ENCODE data around the gene MACROH2A1.

Gene MACROH2A1

DNA sequence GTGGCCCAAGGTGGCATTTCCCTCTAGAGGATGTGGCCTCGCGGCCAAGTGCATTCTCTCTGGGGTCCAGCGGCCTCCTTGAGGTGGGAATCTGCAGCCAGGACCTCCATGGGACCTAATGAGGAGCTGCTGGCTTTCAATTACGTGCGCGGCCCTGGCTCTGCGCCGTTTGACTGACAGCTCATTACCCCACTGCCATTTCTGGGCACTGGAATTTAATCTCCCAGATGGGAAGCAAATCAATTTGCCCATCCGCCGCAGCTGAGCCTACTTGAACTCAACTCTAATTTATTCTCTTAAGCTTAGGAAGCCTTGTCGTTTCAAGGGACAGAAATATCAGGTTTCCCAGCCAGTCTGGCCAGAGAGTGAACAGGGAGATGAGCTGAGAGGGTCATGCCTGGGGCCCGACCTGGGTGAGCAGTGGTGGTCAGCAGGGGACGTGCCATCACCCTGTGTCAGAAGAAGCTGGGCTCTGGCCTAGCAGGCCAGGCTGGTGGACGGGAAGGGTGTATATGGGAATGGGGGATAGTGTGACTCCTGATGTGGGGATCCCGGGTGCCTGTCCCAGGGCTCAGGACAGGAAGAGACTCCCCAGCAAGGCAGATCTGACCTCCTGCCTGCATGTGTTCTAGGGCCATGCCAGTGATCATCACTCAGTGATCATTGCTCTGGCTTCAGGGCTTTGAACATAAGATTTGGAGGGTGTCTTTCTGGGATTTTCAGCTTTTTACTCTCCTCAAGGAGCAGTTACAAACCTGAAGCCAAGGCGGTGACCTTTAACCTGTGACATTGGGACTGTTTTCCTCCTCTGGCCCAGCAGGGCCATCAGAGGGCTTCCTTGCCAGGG, 69.7 kb downstream of the MACROH2A1 start:
- no peak for DNase-seq

DNA sequence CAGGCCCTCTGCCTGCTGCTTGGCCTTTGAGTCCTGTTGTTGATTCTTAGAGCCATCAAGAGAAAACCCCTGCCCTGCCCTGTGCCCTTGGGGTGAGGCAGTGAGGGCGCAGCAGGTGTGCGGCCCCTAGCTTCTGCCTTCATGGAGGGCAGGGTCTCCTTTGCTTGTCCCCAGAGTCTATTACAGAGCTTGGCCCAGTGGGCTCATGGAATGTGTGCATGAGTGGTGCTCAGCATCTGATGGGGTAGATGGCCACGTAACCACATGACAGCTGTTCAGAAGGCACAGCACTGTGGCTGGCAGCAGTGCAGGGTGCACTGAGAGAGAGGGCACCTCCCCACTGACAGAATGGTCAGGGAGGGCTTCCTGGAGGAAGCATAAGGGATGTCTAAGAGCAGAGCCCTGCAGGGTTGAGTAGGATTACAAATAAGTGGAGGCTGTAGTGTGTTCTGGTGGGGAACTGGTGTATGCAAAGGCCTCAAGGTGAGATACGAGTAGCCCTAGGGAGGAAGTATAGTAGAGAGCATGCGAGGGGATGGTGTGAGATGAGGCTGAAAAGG, 70.8 kb downstream of the MACROH2A1 start:
- DNase-seq = no peak

DNA sequence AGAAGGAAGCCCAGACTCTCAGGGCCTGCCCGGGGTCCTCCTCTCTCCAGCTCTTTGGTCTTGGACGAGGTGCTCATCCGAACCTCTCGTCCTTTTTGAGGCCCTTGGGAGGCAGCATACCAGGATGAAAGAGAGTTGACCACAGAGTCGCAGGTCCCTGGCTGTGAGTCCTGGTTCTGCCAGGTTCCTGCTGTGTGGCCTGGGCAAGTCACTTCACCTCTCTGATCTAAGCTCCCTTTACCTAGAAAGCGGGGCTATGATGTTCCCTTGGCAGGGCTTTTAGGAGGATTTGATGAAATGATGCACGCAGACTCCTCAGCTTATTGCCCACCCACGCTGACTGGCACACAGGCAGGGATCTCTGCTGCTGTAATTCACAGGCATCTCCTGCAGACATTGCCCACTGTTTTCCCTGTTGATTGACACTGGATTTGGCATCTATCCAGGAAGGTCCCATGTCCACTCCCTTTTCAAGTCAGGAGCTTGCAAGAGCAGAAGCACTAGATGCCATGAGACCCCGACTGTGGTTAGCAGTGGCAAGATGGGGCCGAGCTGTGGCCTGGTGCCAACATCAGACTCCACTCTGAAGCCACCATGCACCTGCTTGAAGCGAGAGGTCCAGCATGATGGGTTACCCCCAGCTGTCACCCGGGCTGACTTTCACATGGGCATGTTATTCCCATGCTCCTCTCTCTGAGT, 71.5 kb downstream of the MACROH2A1 start:
- DNase-seq = no peak

DNA sequence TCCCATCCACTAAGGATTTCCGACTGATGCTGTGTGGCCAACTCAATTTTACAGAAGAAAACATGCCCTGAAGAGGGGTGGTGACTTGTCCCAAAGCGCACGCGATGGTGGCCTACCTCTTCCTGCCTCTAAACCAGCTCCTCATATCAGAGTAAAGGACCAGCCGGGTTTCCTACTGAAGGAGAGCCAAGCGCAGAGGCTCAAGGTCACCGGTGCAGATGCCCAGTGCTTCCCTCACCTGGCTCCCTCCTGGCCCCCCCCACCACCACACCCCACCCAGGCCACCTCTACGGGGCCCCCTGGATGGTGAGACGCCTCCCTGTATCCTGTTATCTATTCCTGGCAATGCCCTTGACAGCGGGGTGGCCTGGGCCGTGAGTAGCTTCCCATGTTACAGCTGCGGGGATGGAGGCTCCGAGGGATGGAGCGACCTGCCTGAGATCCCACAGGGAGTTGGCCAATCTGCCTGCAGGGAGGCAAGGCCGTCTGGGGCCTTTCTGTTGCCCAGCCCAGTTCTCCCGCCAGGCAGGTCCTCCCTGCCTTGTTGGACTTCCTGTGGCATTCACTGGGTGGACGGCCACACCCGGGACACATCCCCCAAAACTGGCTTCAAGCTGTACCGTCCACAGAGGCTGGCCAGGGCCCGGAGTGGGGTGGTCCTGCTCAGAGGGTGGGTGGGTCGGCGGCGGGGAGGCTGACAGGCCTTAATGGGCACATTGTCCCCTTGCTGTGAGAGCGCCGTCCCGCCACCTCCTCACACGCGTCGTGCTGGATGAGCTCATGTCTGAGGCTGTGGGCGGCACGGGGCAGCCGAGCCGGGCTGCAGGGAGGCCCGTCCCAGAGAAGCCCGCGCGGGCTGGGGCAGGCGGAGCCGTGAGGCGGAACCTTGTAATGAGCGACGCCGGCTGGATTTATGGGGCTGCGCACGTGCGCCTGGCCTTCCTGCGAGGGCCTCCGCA, 72.5 kb downstream of the MACROH2A1 start:
- DNase-seq = no peak

DNA sequence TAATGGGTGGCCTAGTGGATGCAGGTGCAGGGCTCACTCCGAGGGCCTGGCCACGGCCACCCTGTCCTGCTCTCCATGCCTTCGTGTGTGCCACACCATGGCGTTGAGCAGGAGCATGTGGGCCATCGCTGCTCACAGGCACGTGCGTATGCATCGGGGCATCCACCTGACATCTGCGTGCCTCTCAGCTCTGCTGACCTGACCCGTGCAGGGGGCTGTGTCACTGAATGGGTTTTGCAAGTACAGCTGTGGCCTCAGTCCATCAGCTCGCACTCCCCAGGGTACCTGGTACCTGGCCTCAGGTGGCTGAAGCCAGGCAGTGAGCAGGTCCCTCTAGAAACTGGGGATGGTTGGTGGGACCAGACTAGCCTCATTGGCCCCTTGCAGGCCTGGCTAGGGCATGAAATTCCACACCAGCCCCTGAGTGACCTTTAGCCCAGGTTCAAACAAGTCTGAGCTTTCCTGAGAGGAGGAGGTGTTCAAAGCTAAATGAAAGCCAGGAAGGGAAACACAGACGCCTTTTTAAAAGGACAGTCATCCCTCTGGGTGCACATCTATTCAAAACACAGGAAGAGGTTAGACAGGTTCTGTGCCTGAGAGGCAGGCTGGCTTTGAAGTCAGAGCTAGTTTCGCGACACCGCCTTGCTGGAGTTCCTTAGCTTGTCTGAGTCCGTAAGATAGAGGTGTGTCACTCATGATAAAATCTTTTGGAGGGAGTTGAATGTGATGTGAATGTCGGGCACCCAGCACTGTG, 74.0 kb downstream of the MACROH2A1 start:
- DNase-seq = no peak

DNA sequence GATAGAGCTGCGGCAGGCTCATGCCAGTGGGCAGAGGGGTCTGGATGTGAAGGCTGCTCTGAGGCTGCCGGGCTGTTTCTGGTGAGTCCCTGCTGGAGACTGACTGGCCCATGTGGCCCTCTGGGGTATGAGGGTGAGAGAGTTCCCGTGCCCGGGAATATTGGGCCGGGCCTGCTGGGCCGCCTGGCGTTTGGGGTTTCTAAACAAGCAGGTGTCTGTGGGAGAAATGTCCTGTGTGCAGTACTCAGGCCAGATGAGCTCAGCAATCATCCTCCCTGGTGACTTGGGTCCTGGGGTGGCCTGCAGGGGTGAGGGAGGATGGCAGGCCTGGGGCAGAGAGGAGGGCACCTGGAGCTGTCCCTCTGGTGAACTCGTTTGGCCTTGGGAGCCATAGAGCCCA, 74.9 kb downstream of the MACROH2A1 start:
- no peak for DNase-seq

DNA sequence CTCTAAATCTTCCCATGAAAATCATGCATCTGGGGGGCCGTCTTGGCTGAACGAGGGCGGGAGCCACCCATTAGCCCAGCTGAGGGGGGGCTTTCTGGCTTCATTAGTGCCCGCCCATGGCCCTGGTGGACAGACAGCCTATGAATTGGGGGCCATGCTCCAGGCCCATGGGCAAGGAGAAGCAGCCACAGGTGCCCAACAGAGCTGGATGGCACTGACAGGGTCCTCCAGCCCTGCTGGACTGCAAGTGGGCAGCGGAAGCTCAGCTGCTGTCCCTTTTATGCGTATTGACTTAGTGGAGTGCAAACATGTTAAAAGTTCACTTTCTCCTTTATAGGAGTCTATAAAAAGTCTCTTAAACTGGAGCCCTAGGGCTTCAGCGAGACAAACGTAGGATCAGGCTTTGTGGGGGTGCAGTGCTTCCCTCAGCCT, 75.3 kb downstream of the MACROH2A1 start:
- DNase-seq = no peak

DNA sequence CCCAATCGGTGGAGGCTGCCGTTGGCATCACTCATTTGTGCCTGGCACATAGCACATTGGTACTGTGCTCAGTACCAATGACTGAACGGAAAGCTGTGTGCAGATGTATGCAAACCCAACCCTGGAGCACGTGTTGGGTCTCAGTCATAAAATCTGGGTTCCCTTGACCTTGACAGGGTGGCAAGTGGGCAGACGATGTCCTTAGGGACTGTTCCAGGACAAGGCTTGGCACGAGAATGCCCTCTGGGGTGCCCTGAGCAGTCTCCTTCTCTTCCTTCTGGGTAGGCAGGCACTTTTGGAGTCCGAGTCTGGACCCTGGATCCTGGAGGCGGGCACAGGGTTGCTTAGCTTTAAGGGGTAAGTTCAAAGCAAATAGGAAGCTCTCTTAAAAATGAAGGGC, 75.8 kb downstream of the MACROH2A1 start:
- DNase-seq = no peak

DNA sequence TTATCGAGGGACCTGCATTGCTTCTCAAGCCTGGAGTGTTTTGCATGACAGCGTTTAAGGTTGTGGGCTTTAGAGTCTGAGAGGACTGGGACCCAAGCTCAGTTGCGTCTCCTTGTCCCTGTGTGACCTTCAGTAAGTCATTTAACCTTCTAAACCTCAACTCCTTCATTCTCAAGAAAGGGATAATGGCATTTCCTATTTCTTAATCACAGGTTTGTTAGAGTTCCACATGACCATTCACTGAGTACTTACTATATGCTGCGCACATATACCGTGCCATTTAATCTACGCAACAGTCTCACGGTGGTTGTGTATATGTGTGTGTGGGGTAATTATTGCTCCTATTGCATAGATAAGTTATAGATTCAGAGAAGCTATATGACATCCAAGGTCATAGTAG, 76.3 kb downstream of the MACROH2A1 start:
- DNase-seq = no peak

DNA sequence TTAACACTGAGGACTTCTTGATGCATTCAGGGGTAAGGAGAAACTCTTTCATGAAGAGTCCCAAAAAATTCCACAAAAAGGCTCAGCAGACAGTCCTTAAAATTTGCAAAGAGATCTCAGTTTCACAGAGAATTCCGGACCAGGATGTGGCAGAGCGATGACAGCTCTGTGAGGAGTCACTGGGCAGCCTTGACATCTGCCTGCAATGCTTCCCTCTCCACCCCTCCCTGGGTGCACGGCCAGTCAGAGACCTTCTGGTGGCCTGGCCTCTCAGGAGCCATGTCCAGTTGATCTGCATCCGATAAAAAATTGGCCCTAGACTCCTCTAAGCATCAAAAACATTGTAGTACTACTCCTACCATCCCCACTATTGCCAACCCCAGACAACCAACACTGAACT, 76.8 kb downstream of the MACROH2A1 start:
- DNase-seq = no peak

DNA sequence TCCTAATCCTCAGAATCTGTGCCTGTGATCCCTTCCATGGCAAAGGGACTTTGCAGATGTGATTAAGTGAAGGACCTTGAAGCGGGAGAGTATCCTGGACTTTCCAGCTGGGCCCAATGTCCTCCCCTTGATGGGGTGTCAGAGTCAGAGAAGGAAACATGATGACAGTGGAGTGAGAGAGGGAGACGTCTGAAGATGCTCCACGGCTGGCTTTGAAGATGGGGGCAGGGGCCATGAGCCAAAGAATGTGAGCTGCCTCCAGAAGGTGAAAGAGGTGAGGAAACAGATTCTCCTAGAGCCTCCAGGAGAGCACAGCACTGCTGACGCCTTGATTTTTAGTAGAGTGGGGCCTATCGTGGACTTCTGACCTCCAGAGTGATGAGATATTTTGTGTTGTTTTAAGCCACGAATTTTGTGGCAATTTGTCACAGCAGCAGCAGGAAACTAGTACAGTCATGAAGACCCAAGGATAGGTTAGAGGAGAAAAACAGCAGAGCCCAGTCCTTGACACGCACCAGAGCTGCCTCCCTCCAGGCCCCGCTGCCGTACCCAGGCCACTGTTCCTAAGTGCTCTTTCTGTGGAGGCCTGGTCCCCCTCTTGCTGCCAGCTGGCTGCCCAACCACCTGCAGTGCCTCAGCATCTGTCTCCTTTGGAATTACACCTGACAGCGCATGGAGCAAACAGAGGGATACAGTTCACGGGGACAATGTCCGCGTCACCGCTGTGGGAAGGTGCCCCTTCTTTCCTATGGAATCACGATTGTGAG, 78.1 kb downstream of the MACROH2A1 start:
- DNase-seq = no peak

DNA sequence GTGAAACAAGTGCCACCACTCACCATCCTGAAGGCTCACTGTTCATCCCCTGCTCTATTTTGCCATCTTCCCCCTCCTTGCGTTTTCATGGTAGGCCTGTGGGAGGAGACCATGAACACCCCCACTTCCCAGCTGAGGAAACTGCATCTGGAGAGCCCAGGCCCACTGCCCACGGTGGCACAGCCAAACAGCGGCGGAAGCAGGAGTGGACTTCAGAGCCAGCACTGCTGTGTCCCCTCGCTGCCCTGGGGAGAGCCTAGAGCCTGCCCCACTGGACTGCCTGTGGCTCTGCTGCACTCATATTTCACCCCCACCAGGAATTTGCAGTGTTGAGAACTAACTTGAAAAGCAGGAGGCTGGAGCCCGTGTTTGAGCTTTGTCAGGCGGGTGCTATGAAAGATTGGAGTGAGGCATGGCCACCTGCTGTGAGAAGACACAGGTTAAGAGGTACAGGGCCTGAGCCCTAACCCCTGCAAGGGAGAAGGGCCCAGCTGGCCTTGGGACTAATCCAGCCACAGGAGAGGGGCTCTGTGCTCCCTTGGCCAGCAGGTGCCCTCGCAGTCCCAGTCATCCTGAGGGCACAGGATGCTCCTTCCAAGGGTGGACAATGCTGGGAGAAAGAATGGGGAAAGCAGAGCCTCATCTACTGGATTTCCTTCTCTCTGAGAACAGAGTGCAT, 79.0 kb downstream of the MACROH2A1 start:
- no peak for DNase-seq

DNA sequence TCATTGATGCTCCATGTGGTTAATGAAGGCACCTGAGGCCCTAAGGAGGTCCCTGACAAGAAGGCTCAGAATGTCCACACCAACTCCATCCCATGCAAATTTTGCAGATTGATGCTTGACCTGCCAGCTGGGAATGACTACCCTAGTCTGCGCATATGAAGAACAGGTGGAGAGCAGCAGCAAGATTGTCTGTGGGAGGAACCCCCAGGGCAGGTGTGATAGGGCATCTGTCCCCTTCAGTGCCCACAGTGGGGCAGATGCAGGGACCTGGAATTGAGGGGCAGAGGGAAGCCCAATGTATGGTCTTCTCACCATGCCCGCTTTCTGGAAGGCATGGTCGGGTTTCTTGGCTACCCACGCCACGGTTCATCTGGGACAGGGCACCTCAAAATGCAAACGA, 79.6 kb downstream of the MACROH2A1 start:
- no peak for DNase-seq

DNA sequence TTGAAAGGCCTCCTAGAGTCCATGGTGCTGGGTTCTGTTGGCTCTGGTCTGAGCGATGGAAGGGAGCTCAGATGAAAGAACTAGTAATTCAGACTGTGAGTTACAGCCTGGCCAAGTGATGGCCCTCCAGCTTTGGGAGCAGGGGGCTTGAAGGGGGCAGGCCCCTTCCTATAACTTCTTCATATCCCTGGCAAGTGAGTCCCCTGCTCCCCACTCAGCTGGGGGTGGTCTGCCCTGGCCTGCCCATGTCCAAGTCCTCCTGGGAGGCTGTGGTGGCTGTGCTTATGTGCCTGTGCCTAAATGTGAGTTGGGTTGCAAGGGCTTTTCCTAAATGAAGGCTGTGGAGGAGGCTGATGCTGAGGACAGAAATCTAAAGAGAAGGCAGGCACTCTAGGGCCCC, 80.1 kb downstream of the MACROH2A1 start:
- DNase-seq = no peak

DNA sequence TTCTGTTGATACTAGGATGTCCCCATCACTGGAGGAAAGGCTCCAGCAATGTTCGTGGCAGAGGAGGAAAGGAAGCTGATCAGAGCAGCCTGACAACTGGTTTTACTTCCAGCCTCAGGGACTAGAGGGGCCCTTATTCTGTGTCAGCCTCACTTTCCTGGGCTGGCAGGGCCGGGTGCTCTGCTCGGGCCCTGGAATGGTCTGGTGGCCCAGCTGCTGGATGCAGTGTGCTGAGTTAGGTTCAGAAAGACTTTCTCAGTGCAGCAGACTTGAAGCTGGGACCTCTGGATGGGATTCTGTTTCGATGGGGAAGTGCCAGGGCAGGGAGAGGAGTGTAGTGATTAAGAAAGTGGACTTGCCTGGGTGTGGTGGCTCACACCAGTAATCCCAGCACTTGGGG, 81.0 kb downstream of the MACROH2A1 start:
- no peak for DNase-seq

DNA sequence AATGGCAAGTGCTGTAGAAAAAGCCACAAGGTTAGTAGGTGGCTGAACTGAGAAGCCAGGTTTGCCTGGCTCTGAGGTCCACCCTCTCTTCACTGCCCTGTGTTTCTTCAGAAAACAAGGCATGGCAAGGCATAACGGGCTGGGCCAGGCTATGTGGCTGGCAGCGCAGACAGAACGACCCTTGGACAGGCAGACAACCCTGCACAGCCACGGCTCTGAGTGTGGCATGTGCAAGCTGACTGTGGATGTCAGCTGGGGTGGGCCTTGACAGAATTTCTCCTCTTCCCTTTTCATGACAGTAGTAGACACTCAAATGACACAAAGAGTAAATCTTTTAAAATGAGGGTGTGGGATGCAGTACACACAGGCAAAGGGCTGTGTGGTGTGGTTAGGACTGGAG, 81.7 kb downstream of the MACROH2A1 start:
- DNase-seq = no peak

DNA sequence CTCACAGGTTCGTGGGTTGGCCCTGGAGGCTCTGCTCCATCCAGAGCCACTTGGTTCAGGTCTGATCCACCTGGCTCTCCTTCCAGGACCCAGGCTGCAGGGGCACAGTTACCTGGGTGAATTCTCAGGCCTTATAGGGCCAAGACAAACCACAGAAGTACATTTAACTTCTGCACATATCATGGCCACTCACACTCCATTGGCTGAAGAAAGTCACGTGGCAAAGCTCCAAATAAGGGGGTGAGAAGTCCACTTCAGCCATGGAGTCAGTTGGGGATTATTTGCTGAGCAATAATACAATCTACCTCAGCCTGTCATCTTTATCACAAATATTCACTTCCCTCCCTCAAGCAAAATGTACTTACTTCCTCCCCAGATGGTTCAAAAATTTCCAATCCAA, 83.6 kb downstream of the MACROH2A1 start:
- no peak for DNase-seq

DNA sequence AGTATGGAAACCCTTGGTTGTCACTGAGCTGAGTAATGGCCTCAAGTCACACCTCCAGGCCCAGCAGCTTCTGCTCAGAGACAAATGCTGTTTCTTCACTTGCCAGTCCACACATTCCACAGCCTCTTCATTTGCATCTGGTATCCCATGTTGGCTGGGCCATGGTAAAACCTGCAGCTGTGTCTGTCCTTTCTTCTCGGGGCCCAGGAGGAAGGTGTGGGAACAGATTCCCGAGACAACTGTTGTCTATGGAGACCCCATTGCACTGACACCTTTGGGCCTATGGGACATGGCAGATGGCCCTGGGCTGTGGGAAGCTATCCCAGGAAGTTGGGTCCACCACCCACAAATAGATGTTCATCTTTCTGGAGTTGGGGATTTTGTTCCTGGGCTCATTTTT, 85.1 kb downstream of the MACROH2A1 start:
- no peak for DNase-seq

DNA sequence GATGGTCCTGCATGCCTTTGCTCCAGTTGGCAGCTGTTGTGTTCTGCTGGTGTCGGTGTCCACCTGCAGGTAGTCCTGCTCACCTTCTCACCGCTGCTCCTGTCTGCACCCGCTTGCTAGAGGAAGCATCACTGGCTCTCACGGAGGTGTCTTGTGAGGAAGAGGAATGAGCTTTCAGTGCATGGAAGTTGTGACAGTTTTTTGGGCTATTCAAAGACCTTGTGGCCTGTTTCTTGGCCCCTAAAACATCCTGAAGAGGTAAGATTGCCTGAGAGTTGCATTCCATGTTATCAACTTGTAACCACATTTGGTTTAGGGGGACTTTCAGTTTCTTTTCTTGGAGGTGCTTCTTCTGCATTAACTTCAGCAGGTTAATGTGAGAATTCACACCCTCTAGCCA, 85.6 kb downstream of the MACROH2A1 start:
- no peak for DNase-seq

DNA sequence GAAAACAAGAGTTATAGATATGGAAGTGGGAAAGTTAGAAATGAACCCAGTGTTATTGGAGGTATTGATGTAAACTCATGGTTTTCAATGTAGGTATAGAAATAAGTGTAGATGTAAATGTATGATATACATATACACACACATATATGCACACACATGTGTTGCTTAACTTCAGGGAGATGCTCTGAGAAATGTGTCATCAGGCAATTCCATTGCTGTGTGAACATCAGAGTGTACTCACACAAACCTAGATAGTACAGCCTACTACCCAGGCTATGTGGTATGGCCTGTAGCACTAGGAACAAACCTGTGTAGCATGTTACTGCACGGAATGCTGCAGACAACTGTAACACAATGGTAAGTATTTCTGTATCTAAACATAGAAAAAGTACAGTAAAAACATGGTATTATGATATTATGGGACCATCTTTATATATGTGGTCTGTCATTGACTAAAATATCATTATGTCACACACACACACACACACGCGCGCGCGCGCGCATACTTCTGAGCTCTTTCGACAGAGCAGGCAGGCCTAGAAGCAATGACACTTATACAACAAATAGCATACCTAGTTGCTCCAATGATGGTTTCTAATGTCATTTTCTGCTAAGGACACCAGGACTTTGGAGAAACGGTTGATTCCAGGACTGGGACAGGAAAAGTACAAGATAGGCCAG, 86.6 kb downstream of the MACROH2A1 start:
- no peak for DNase-seq

Measured in DMS153 (cell line).